K562 (cell line): ENCODE results near the gene PKIB. TPM values are rescaled to one million over a fixed set of nuclear protein-coding genes. Genes with fewer than 3 reads are reported as not detected.

Experiments used
- ATAC-seq: fragments of 200-7000 bp; cut with Tn5 transposase; 3 replicates; pipeline ENCODE4 v1.9.1; 2020; ENCODE audit warnings: moderate library complexity
- BruUV-seq: library from RNA; stranded (reverse); fragments of 400-500 nt; replicated peaks from 2 replicates; lab custom pipeline; 2021; lab: Mats Ljungman, UMichigan
- CTCF ChIA-PET: fragments of 300-600 bp; formaldehyde crosslinking; extraction: SDS; loops from one replicate; lab custom pipeline; 2021; ENCODE audit warnings: low intra/inter-chr PET ratio; lab: Yijun Ruan, JAX
- POLR2A ChIA-PET: fragments of 300-600, 350-650 bp; sonication (Branson Sonifier 250); formaldehyde crosslinking; extraction: SDS; loops from one replicate; lab custom pipeline; 2021; ENCODE audit warnings: antibody characterized with exemption, inconsistent platforms; lab: Yijun Ruan, JAX
- DNase-seq, 4 experiments: peaks; one replicate each; pipeline versions ENCODE4 v3.0.0 to v3.0.0-alpha.2; 2011 to 2018; ENCODE audit warnings: low spot score in 3 of 4, mixed read lengths in 3 of 4; ENCODE audit errors: extremely low read depth in 1 of 4
- FAIRE-seq: peaks from 2 replicates; lab custom pipeline; 2011; peaks lifted over from hg19 to GRCh38; lab: Jason Lieb, UNC
- H2AFZ ChIP-seq: 2 replicates; pipeline ENCODE4 v1.6.0; 2011; ENCODE audit warnings: low read depth, low read length, control low read depth, inconsistent platforms
- H3K27ac ChIP-seq: fragments of 200-600 bp; 3 replicates; pipeline ENCODE4 v1.8.0; 2011; ENCODE audit warnings: low read depth, mild to moderate bottlenecking, control low read depth, inconsistent platforms, low read length, moderate library complexity, mixed read lengths; ENCODE audit errors: extremely low read depth
- H3K27me3 ChIP-seq, 2 experiments: fragments of 300-600 bp in 1 of 2; 2 replicates in 1 of 2; 3 replicates in 1 of 2; pipeline versions ENCODE4 v1.6.0 to v1.8.0; 2011; ENCODE audit warnings: inconsistent platforms in 2 of 2, low read length in 2 of 2, mild to moderate bottlenecking in 1 of 2, mixed read lengths in 1 of 2, moderate library complexity in 1 of 2; ENCODE audit not compliant: control insufficient read depth in 2 of 2, insufficient read depth in 2 of 2
- H3K36me3 ChIP-seq: fragments of 300-600 bp; 3 replicates; pipeline ENCODE4 v1.8.0; 2011; ENCODE audit warnings: mild to moderate bottlenecking, low read length, inconsistent platforms; ENCODE audit not compliant: control insufficient read depth, insufficient read depth
- H3K4me1 ChIP-seq, 2 experiments: fragments of 200-600 bp in 1 of 2; replicated peaks in 1 of 2; 2 replicates in 1 of 2; 3 replicates in 1 of 2; pipeline versions ENCODE4 v1.5.1 to v1.8.0; 2011; ENCODE audit warnings: inconsistent platforms in 2 of 2, low read length in 2 of 2, mild to moderate bottlenecking in 1 of 2, mixed read lengths in 1 of 2, moderate library complexity in 1 of 2; ENCODE audit not compliant: control insufficient read depth in 2 of 2, insufficient read depth in 2 of 2
- H3K4me2 ChIP-seq: 2 replicates; pipeline ENCODE4 v1.6.1; 2011; ENCODE audit warnings: low read length, control low read depth, inconsistent platforms, mixed read lengths; ENCODE audit not compliant: insufficient read depth
- H3K4me3 ChIP-seq: fragments of 200-600 bp; sonication (generic), shearing (Covaris generic); 2 replicates; pipeline ENCODE4 v1.5.1; 2016; ENCODE audit warnings: control low read depth, inconsistent platforms
- H3K79me2 ChIP-seq: fragments of 200-600 bp; 3 replicates; pipeline ENCODE4 v1.8.0; 2011; ENCODE audit warnings: low read length, inconsistent platforms; ENCODE audit not compliant: control insufficient read depth, insufficient read depth
- H3K9ac ChIP-seq, 2 experiments: 2 replicates each; pipeline versions ENCODE4 v1.6.0 to v1.6.1; 2011; ENCODE audit warnings: low read depth in 2 of 2, low read length in 2 of 2, control low read depth in 1 of 2, inconsistent platforms in 1 of 2, mild to moderate bottlenecking in 1 of 2, mixed read lengths in 1 of 2; ENCODE audit not compliant: insufficient read depth in 1 of 2
- H3K9me1 ChIP-seq: one replicate; pipeline ENCODE4 v1.6.0; 2011; ENCODE audit warnings: inconsistent platforms, mild to moderate bottlenecking, low read length, moderate library complexity; ENCODE audit not compliant: control insufficient read depth, insufficient read depth
- H3K9me3 ChIP-seq: replicated peaks from 2 replicates; pipeline ENCODE4 v1.5.1; 2011; ENCODE audit warnings: low read depth, low read length, inconsistent platforms; ENCODE audit not compliant: control insufficient read depth, insufficient read depth
- H4K20me1 ChIP-seq: replicated peaks from 2 replicates; pipeline ENCODE4 v1.6.1; 2011; ENCODE audit warnings: low read length, inconsistent platforms, mixed read lengths; ENCODE audit not compliant: control insufficient read depth, insufficient read depth
- ARID3A ChIP-seq: IDR thresholded peaks from 2 replicates; pipeline ENCODE4 v1.6.1; 2012; ENCODE audit warnings: low read depth, low read length, improper control_type of control experiment, borderline replicate concordance
- CGGBP1 ChIP-seq: fragments of 250-450 bp; sonication (Bioruptor Pico); IDR thresholded peaks from 2 replicates; pipeline ENCODE4 v1.9.0; 2021; ENCODE audit warnings: mild to moderate bottlenecking
- DIDO1 ChIP-seq: fragments of 450-650 bp; IDR thresholded peaks from 2 replicates; pipeline ENCODE4 v1.6.1; 2016; ENCODE audit warnings: low read depth, missing biosample characterization, missing genetic modification characterization
- ELF1 ChIP-seq: fragments of 200-800 bp; sonication (Bioruptor generic); IDR thresholded peaks from 2 replicates; pipeline ENCODE4 v1.6.1; 2016; ENCODE audit warnings: missing genetic modification characterization, missing compliant biosample characterization
- EP400 ChIP-seq: fragments of 450-650 bp; IDR thresholded peaks from 2 replicates; pipeline ENCODE4 v1.6.1; 2017; ENCODE audit warnings: antibody characterized with exemption, mild to moderate bottlenecking, moderate library complexity
- FOXK1 ChIP-seq: sonication (generic); formaldehyde crosslinking; IDR thresholded peaks from 2 replicates; pipeline ENCODE4 v1.8.0; 2022; ENCODE audit warnings: missing genetic modification reagents, mild to moderate bottlenecking, borderline replicate concordance
- HNRNPH1 ChIP-seq: fragments of 200-400 bp; formaldehyde crosslinking; optimal IDR thresholded peaks from 2 replicates; pipeline ENCODE3; 2017; ENCODE audit warnings: low read depth, mild to moderate bottlenecking, low read length, moderate library complexity
- KDM1A ChIP-seq, 2 experiments: fragments of 450-650 bp; IDR thresholded peaks; 2 replicates each; pipeline ENCODE4 v1.6.1; 2016; ENCODE audit warnings: mild to moderate bottlenecking in 2 of 2
- MIER1 ChIP-seq: fragments of 450-650 bp; IDR thresholded peaks from 2 replicates; pipeline ENCODE4 v1.6.1; 2016; ENCODE audit warnings: antibody characterized with exemption, mild to moderate bottlenecking, low read depth
- PKNOX1 ChIP-seq: fragments of 450-650 bp; IDR thresholded peaks from 2 replicates; pipeline ENCODE4 v1.6.1; 2016
- XRCC4 ChIP-seq: IDR thresholded peaks from one replicate; pipeline ENCODE4 v1.6.1; 2011; ENCODE audit not compliant: insufficient read depth, insufficient read length; ENCODE audit errors: extremely low read depth
- ZBTB7A ChIP-seq: IDR thresholded peaks from 2 replicates; pipeline ENCODE4 v1.6.1; 2011; ENCODE audit warnings: low read depth, mild to moderate bottlenecking, low read length, moderate library complexity, borderline replicate concordance; ENCODE audit not compliant: control insufficient read depth
- ZNF197 ChIP-seq: fragments of 200-800 bp; sonication (Bioruptor generic); IDR thresholded peaks from 2 replicates; pipeline ENCODE4 v1.6.1; 2016; ENCODE audit warnings: low read depth, missing genetic modification characterization, missing compliant biosample characterization
- ZNF77 ChIP-seq: fragments of 250-450 bp; sonication (Bioruptor Pico); IDR thresholded peaks from 2 replicates; pipeline ENCODE4 v1.5.0; 2020
- WGBS: fragments of 100-300 bp; shearing (Covaris generic); methylation state at CpG from one replicate; pipeline ENCODE4 v1.1.6; 2016; ENCODE audit warnings: low coverage, mixed read lengths; ENCODE audit not compliant: insufficient coverage; ENCODE audit errors: missing lambda C conversion rate; 5-methylcytosine and 5-hydroxymethylcytosine counted together
- in situ Hi-C: fragments of 300-500 bp; cut with MboI; formaldehyde crosslinking; loops from 4 replicates; pipeline ENCODE4 v1.15.0; 2018; ENCODE audit warnings: inconsistent platforms, mixed read lengths
- intact Hi-C: fragments of 100-400 bp; cut with micrococcal nuclease; formaldehyde crosslinking; loops from 2 replicates; pipeline ENCODE4 v1.14.2; 2022
- polyA plus RNA-seq, 8 experiments: library from polyadenylated mRNA; depleted of rRNA in 4 of 8; stranded (reverse) in 5 of 8; unstranded in 3 of 8; fragments of >200 nt; fragmentation: Nextera tagmentation in 2 of 8; fragmentation: Illumina TruSeq in 1 of 8; extraction: Ambion mirVana in 2 of 8; extraction: Trizol in 1 of 8; gene quantifications; 2 replicates each; pipeline versions ENCODE4 v1.2.1 to v1.2.3, GENCODE V29; 2011 to 2014; ENCODE audit warnings: inconsistent platforms in 1 of 8, missing spikeins in 1 of 8
- total RNA-seq, 7 experiments: library from RNA; depleted of rRNA in 6 of 7; stranded (reverse); fragments of >200 nt in 6 of 7; fragmentation: Illumina TruSeq in 2 of 7; extraction: Trizol in 2 of 7; gene quantifications; 2 replicates each; pipeline versions ENCODE4 v1.2.1 to v1.2.3, GENCODE V29; 2011 to 2021; ENCODE audit warnings: low replicate concordance in 1 of 7
- TF ChIP-seq, protein P1 (sequence below): sonication (generic); formaldehyde crosslinking; IDR thresholded peaks from 2 replicates; pipeline ENCODE4 v1.8.0; 2022; ENCODE audit warnings: mild to moderate bottlenecking, missing genetic modification reagents

The PKIB gene
- total and polyA plus RNA-seq, 9 of the 15 experiments (the other 6 are each of a cell fraction or from before 2014, with no cell fraction given) = 14.8 to 37.5 (median 27.4) TPM

GRCh38 chr6:122697458-122697857 is 87.3 kb downstream of the PKIB start:
- POLR2A ChIA-PET = no interaction called here
- Histone ChIP-seq H3K9me1 (no peaks in the 10 kb centered on the region), H3K4me3 (no peak overlapping the region), H3K79me2 (no peaks in the 10 kb centered on the region), H3K27ac (no peak overlapping the region), H3K9ac (no peak overlapping the region), H4K20me1 (no peaks in the 10 kb centered on the region), H3K9me3 (no peaks in the 10 kb centered on the region), H3K4me1 (no peaks in the 10 kb centered on the region), H3K27me3 (no peaks in the 10 kb centered on the region; a peak in 1 of 5 replicates), H3K36me3 (no peaks in the 10 kb centered on the region), H3K4me2 (no peak overlapping the region), H2AFZ (no peak overlapping the region)
- no peak for ATAC-seq
- WGBS = 18% methylated on average over 1 of the region's 1 CpG
- DNase-seq = no peak
- FAIRE-seq = no peak
- in situ Hi-C loops = no loop called here
- CTCF ChIA-PET = no interaction called here
- no TSS peak for BruUV-seq
- intact Hi-C loops = no loop called here
- TF ChIP-seq, protein P1, sequence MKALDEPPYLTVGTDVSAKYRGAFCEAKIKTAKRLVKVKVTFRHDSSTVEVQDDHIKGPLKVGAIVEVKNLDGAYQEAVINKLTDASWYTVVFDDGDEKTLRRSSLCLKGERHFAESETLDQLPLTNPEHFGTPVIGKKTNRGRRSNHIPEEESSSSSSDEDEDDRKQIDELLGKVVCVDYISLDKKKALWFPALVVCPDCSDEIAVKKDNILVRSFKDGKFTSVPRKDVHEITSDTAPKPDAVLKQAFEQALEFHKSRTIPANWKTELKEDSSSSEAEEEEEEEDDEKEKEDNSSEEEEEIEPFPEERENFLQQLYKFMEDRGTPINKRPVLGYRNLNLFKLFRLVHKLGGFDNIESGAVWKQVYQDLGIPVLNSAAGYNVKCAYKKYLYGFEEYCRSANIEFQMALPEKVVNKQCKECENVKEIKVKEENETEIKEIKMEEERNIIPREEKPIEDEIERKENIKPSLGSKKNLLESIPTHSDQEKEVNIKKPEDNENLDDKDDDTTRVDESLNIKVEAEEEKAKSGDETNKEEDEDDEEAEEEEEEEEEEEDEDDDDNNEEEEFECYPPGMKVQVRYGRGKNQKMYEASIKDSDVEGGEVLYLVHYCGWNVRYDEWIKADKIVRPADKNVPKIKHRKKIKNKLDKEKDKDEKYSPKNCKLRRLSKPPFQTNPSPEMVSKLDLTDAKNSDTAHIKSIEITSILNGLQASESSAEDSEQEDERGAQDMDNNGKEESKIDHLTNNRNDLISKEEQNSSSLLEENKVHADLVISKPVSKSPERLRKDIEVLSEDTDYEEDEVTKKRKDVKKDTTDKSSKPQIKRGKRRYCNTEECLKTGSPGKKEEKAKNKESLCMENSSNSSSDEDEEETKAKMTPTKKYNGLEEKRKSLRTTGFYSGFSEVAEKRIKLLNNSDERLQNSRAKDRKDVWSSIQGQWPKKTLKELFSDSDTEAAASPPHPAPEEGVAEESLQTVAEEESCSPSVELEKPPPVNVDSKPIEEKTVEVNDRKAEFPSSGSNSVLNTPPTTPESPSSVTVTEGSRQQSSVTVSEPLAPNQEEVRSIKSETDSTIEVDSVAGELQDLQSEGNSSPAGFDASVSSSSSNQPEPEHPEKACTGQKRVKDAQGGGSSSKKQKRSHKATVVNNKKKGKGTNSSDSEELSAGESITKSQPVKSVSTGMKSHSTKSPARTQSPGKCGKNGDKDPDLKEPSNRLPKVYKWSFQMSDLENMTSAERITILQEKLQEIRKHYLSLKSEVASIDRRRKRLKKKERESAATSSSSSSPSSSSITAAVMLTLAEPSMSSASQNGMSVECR (CRISPR knock-in tag) = no peak
- TF ChIP-seq XRCC4 (no peak), ZNF77 (no peak), ZNF197 (no peak), DIDO1 (no peak), MIER1 (no peak), FOXK1 (no peak), ELF1 (no peak), EP400 (no peak), KDM1A (IDR thresholded peaks at IDR 0.05) (no peak), HNRNPH1 (no peak), ARID3A (no peak), ZBTB7A (no peak), CGGBP1 (CRISPR knock-in tag) (no peak), PKNOX1 (no peak)
